ENCODE measurements around the gene MAML2.

DNA sequence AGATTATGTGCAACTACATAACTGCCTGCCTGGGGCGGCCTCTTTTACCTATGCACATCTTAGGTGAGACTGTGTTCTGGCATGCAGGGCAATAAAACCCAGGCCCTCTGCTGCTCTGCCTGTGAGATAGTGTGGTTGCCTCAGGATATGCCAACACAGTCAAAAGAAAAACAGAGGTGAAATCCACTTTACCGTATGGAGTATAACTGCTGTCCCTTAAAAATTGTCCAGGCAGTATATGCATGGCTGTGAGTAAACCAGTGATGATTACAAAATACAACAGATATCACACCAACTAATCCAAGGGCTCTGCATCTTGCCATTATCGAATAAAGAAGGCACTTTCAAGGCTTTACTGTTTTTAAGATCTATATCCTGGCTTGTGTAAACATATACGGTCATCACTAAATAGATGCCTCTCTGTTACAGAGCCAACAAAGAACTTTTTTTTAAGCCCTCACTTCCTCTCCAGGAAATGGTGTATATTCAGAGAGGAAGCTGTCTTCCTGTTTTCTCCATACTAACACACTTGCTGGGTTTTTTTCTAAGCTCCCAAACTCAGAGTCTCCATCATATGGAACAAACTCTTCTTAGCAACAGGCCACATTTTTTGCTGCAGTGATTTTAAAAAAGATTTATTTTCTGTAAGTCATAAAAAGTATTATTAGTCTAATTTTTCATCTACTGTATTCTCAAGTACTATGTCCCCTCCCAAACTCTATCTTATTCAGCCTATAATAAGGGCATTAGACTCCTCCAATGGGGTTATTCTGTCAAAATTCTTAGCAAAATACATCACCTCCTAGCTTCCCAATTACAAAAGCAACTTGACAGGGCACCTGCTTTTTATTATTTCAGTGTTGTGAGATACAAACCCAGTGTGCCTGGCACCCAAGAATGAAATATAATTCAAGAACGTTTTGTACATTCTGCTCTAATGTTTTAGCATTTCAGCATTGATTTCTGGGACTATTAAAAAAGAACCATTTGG, 135.2 kb downstream of the MAML2 start:
- TF ChIP-seq, protein P1, sequence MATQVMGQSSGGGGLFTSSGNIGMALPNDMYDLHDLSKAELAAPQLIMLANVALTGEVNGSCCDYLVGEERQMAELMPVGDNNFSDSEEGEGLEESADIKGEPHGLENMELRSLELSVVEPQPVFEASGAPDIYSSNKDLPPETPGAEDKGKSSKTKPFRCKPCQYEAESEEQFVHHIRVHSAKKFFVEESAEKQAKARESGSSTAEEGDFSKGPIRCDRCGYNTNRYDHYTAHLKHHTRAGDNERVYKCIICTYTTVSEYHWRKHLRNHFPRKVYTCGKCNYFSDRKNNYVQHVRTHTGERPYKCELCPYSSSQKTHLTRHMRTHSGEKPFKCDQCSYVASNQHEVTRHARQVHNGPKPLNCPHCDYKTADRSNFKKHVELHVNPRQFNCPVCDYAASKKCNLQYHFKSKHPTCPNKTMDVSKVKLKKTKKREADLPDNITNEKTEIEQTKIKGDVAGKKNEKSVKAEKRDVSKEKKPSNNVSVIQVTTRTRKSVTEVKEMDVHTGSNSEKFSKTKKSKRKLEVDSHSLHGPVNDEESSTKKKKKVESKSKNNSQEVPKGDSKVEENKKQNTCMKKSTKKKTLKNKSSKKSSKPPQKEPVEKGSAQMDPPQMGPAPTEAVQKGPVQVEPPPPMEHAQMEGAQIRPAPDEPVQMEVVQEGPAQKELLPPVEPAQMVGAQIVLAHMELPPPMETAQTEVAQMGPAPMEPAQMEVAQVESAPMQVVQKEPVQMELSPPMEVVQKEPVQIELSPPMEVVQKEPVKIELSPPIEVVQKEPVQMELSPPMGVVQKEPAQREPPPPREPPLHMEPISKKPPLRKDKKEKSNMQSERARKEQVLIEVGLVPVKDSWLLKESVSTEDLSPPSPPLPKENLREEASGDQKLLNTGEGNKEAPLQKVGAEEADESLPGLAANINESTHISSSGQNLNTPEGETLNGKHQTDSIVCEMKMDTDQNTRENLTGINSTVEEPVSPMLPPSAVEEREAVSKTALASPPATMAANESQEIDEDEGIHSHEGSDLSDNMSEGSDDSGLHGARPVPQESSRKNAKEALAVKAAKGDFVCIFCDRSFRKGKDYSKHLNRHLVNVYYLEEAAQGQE (IDR thresholded peaks at IDR 0.05; ENCODE audit: unreplicated experiment): no peak
- TF ChIP-seq, protein P2, sequence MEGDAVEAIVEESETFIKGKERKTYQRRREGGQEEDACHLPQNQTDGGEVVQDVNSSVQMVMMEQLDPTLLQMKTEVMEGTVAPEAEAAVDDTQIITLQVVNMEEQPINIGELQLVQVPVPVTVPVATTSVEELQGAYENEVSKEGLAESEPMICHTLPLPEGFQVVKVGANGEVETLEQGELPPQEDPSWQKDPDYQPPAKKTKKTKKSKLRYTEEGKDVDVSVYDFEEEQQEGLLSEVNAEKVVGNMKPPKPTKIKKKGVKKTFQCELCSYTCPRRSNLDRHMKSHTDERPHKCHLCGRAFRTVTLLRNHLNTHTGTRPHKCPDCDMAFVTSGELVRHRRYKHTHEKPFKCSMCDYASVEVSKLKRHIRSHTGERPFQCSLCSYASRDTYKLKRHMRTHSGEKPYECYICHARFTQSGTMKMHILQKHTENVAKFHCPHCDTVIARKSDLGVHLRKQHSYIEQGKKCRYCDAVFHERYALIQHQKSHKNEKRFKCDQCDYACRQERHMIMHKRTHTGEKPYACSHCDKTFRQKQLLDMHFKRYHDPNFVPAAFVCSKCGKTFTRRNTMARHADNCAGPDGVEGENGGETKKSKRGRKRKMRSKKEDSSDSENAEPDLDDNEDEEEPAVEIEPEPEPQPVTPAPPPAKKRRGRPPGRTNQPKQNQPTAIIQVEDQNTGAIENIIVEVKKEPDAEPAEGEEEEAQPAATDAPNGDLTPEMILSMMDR (conservative IDR thresholded peaks at IDR 0.05; ENCODE audit: low read depth in 2 of 2): no peak
- TF ChIP-seq EZH2 (IDR thresholded peaks at IDR 0.05; ENCODE audit: low read depth, unreplicated experiment): no peak
- TF ChIP-seq POLR2AphosphoS5 (IDR thresholded peaks at IDR 0.05; ENCODE audit: low read depth): no peak
- TF ChIP-seq EZH2phosphoT487 (IDR thresholded peaks at IDR 0.05; ENCODE audit: unreplicated experiment): no peak
- no peak for TF ChIP-seq CREB1 (CRISPR knock-in tag; IDR thresholded peaks at IDR 0.05; ENCODE audit: low read depth)
- no peak for TF ChIP-seq STAT1 (IDR thresholded peaks at IDR 0.05; ENCODE audit: unreplicated experiment)
- no peak for TF ChIP-seq JUNB (IDR thresholded peaks at IDR 0.05; ENCODE audit: unreplicated experiment)
- TF ChIP-seq ZNF114 (CRISPR knock-in tag; IDR thresholded peaks at IDR 0.05): no peak

All from GM23338 (cell line).